Activated CD4-positive, alpha-beta T cell treated with anti-CD3 and anti-CD28 coated beads for 48 hours (primary cell): ENCODE data around the gene SPI1.

ENCODE experiments used
- DNase-seq: peaks from one replicate; pipeline ENCODE4 v3.0.0-alpha.2; 2020

SPI1 gene

GRCh38 chr11:47387944-47388696, 9.8 kb upstream of the SPI1 start:
- no peak for DNase-seq

GRCh38 chr11:47384498-47384897, 6.2 kb upstream of the SPI1 start:
- no peak for DNase-seq

- DNase-seq: no peak
These were observed 4.7 kb upstream of the SPI1 start for GRCh38 chr11:47383071-47383470.

GRCh38 chr11:47380078-47380477, 1.7 kb upstream of the SPI1 start:
- DNase-seq: no peak

GRCh38 chr11:47379317-47379716, 970 bp upstream of the SPI1 start:
- no peak for DNase-seq

GRCh38 chr11:47378836-47379170, 456 bp upstream of the SPI1 start:
- no peak for DNase-seq

- no peak for DNase-seq
These were observed 757 bp downstream of the SPI1 start for GRCh38 chr11:47377571-47378009.

GRCh38 chr11:47376525-47377371, 1.6 kb downstream of the SPI1 start:
- no peak for DNase-seq

- DNase-seq: no peak
These were observed 2.2 kb downstream of the SPI1 start for GRCh38 chr11:47376107-47376524.

GRCh38 chr11:47375546-47376085, 2.7 kb downstream of the SPI1 start:
- no peak for DNase-seq

GRCh38 chr11:47375020-47375419, 3.3 kb downstream of the SPI1 start:
- DNase-seq: no peak

GRCh38 chr11:47374720-47375019, 3.7 kb downstream of the SPI1 start:
- DNase-seq: no peak

- DNase-seq: peak; percentile 91
These were observed 4.2 kb downstream of the SPI1 start for GRCh38 chr11:47373876-47374719.

- DNase-seq: no peak
These were observed 5.9 kb downstream of the SPI1 start for GRCh38 chr11:47372422-47372821.

- DNase-seq: peak; percentile 49
These were observed 8.7 kb downstream of the SPI1 start for GRCh38 chr11:47369676-47370075.

- DNase-seq: no peak
These were observed 12.3 kb downstream of the SPI1 start for GRCh38 chr11:47366020-47366490.

- no peak for DNase-seq
These were observed 16.9 kb downstream of the SPI1 start for GRCh38 chr11:47361419-47361818.

GRCh38 chr11:47360341-47360740, 18.0 kb downstream of the SPI1 start:
- no peak for DNase-seq

- DNase-seq: peak; percentile 28
These were observed 18.8 kb downstream of the SPI1 start for GRCh38 chr11:47359586-47359985.

- DNase-seq: no peak
These were observed 19.2 kb downstream of the SPI1 start for GRCh38 chr11:47359162-47359561.

GRCh38 chr11:47358731-47359051, 19.7 kb downstream of the SPI1 start:
- no peak for DNase-seq

GRCh38 chr11:47357985-47358730, 20.2 kb downstream of the SPI1 start:
- no peak for DNase-seq

- no peak for DNase-seq
These were observed 21.4 kb downstream of the SPI1 start for GRCh38 chr11:47356998-47357329.
